AG10803 (cell line): Measurements from ENCODE around the gene PFN4.

Experiments
- DNase-seq: peaks from one replicate; pipeline ENCODE4 v3.0.0; 2010; ENCODE audit warnings: low read depth
- H3K4me3 ChIP-seq: 2 replicates; pipeline ENCODE4 v1.5.1; 2011; ENCODE audit warnings: mild to moderate bottlenecking, low read length, control low read depth
- CTCF ChIP-seq: conservative IDR thresholded peaks from 2 replicates; pipeline ENCODE4 v1.5.1; 2011; ENCODE audit warnings: mild to moderate bottlenecking, low read length, control low read depth, inconsistent platforms

PFN4 gene

GRCh38 chr2:24125956-24126355 lies 2.8 kb upstream of the PFN4 start:
- no peak for DNase-seq
- H3K4me3 ChIP-seq: no peak overlapping the region
- TF ChIP-seq CTCF: no peak

GRCh38 chr2:24123922-24124580 lies 917 bp upstream of the PFN4 start:
- DNase-seq: peak; percentile 33
- no peak for TF ChIP-seq CTCF
- peak overlapping the region; percentile 83 for H3K4me3 ChIP-seq

GRCh38 chr2:24122366-24123194 lies 554 bp downstream of the PFN4 start:
- TF ChIP-seq CTCF: no peak
- peak overlapping the region; percentile 83 for H3K4me3 ChIP-seq
- DNase-seq: no peak

GRCh38 chr2:24121469-24121868 lies 1.7 kb downstream of the PFN4 start:
- no peak for TF ChIP-seq CTCF
- no peak overlapping the region for H3K4me3 ChIP-seq
- DNase-seq: no peak

- no peak for TF ChIP-seq CTCF
- no peak overlapping the region for H3K4me3 ChIP-seq
- no peak for DNase-seq
Measured at GRCh38 chr2:24121066-24121465, 2.1 kb downstream of the PFN4 start.

GRCh38 chr2:24117902-24118301 lies 5.2 kb downstream of the PFN4 start:
- DNase-seq: no peak
- TF ChIP-seq CTCF: no peak
- H3K4me3 ChIP-seq: no peak overlapping the region

GRCh38 chr2:24115057-24115456 lies 8.1 kb downstream of the PFN4 start:
- peak; percentile 57 for DNase-seq
- TF ChIP-seq CTCF: no peak
- H3K4me3 ChIP-seq: no peak overlapping the region
